GM12801 (cell line): ENCODE data around the gene DPH2.

ENCODE experiments used
- TF ChIP-seq, protein P1 (sequence below): IDR thresholded peaks from one replicate; pipeline ENCODE4 v1.5.1; 2011; ENCODE audit warnings: control low read depth; ENCODE audit not compliant: insufficient read length; ENCODE audit errors: extremely low read depth

The DPH2 gene

GRCh38 chr1:44008259-44008658 lies 38.4 kb downstream of the DPH2 start:
- TF ChIP-seq, protein P1, sequence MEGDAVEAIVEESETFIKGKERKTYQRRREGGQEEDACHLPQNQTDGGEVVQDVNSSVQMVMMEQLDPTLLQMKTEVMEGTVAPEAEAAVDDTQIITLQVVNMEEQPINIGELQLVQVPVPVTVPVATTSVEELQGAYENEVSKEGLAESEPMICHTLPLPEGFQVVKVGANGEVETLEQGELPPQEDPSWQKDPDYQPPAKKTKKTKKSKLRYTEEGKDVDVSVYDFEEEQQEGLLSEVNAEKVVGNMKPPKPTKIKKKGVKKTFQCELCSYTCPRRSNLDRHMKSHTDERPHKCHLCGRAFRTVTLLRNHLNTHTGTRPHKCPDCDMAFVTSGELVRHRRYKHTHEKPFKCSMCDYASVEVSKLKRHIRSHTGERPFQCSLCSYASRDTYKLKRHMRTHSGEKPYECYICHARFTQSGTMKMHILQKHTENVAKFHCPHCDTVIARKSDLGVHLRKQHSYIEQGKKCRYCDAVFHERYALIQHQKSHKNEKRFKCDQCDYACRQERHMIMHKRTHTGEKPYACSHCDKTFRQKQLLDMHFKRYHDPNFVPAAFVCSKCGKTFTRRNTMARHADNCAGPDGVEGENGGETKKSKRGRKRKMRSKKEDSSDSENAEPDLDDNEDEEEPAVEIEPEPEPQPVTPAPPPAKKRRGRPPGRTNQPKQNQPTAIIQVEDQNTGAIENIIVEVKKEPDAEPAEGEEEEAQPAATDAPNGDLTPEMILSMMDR: no peak

DNA sequence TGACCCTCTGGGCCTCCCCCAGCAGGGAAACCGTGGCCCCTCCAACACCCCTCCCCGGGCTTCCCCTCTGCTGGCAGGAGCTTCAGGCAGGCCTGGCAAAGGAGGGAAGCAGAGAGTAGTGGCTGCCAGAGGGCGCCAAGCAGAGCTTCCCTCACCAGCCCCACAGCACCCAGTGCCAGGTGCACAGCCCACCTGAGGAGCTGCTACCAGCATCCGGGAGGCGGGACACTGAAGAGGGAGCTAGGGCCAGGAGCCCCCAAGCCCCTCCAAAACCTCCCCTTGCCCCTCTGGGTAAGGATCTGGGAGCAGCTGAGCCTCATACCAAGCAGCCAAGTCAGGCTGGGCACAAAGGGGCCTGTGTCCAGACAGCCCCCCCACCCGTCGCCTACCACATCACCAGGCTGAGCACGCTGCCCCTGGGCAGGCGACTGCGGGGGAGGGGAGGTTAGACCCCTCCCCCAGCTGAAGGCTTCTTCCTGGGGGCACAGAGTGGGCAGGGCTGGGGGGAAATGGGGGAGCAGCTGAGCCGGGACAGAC lies 41.2 kb downstream of the DPH2 start:
- TF ChIP-seq, protein P1: no peak

DNA sequence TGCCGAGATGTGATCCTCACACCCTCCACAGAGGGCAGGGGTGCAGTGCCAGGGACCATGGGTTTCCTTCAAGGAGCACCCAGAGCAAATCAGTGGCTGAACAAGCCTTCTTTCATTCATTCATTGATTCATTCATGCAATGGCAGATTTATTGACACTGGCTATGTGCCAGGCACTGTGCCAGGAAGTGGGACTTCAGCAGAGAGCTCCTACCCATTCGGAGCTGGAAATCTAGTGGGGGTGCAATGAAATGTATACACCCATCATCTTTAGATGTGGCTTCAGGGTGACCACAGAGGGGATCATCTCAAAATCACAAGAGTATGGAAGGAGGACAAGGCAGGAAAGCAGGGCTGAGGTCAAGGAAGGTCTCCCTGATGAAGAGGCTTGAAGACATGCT lies 42.6 kb downstream of the DPH2 start:
- TF ChIP-seq, protein P1: no peak

GRCh38 chr1:44012941-44013609 lies 43.3 kb downstream of the DPH2 start:
- TF ChIP-seq, protein P1: no peak

GRCh38 chr1:44013949-44014348 lies 44.1 kb downstream of the DPH2 start:
- TF ChIP-seq, protein P1: no peak

- TF ChIP-seq, protein P1: no peak
These were observed 44.7 kb downstream of the DPH2 start for GRCh38 chr1:44014365-44015104.

- TF ChIP-seq, protein P1: no peak
These were observed 45.4 kb downstream of the DPH2 start for GRCh38 chr1:44015206-44015605.
